Parietal lobe (tissue), 1 donor: ENCODE measurements around the gene AGBL3. TPM values are rescaled to one million over a fixed set of nuclear protein-coding genes. Genes with fewer than 3 reads are reported as not detected.

Experiments
- total RNA-seq: library from RNA; depleted of rRNA; stranded (reverse); fragments of >200 nt; gene quantifications from one replicate; pipeline ENCODE4 v1.2.3, GENCODE V29; 2014

The AGBL3 gene
- total RNA-seq, result 10.3 TPM

GRCh38 chr7:134986363-134987251 is at the start of gene AGBL3:
TSS of gene AGBL3 (plus strand) at chr7:134986508. CDS start at chr7:134987934, 1,426 bp downstream.

GRCh38 chr7:135147899-135148721 is 161.8 kb downstream of the AGBL3 start, which contains the start of gene TMEM140:
TSS of gene TMEM140 (plus strand) at chr7:135148072. CDS start at chr7:135164442, 16,370 bp downstream.

GRCh38 chr7:135170274-135170997 is 184.1 kb downstream of the AGBL3 start, which contains the start of gene CYREN:
TSS of gene CYREN (minus strand) at chr7:135170707. CDS start at chr7:135168922, 1,785 bp downstream.

Other genes starting within 250 kb of the AGBL3 start
- gene CALD1, start 206.9 kb upstream of the AGBL3 start, total RNA-seq, result 35.4 TPM
- not detected for gene TMEM140, start 161.6 kb downstream of the AGBL3 start, total RNA-seq
- 24.1 TPM for gene CYREN, start 184.2 kb downstream of the AGBL3 start, total RNA-seq
- 17.8 TPM for gene WDR91, start 225.0 kb downstream of the AGBL3 start, total RNA-seq
- gene STRA8, start 247.3 kb downstream of the AGBL3 start, total RNA-seq, result not detected